ENCODE data around the gene ARID3A.

Gene ARID3A

DNA sequence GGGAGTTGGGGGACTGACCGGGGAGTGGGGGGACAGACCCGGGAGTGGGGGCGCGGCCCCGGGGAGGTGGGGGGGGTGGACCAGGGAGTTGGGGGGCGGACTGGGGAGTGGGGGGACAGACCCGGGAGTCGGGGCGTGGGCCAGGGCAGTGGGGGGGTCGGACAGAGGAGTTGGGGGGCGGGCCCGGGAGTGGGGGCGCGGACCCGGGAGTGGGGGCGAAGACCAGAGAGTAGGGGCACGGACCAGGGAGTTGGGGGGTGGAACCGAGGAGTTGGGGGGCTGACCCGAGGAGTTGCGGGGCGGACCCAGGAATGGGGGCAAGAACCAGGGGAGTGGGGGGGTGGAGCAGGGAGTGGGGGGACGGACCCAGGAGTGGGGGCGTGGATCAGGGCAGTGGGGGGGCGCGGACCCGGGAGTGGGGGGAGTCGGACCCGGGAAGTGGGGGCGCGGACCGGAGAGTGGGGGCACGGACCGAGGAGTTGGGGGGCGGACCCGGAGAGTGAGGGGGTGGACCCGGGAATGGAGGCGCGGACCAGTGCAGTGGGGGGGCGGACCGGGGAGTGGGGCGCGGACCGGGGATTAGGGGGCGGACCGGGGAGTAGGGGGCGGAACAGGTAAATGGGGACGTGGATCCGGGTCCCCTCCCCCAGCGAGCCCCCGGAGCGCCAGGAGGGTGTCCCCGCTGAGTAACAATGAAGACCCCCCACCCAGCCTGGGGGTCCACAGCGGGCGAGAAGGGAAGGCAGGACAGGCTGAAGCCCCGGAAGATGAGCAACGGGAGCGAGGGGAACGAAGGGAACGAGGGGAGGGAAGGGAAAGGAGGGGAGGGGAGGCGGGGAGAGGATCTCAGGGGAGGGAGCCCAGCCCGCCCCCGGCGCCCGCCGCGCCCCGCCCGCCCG, 13.4 kb upstream of the ARID3A start:
- no peak for DNase-seq

DNA sequence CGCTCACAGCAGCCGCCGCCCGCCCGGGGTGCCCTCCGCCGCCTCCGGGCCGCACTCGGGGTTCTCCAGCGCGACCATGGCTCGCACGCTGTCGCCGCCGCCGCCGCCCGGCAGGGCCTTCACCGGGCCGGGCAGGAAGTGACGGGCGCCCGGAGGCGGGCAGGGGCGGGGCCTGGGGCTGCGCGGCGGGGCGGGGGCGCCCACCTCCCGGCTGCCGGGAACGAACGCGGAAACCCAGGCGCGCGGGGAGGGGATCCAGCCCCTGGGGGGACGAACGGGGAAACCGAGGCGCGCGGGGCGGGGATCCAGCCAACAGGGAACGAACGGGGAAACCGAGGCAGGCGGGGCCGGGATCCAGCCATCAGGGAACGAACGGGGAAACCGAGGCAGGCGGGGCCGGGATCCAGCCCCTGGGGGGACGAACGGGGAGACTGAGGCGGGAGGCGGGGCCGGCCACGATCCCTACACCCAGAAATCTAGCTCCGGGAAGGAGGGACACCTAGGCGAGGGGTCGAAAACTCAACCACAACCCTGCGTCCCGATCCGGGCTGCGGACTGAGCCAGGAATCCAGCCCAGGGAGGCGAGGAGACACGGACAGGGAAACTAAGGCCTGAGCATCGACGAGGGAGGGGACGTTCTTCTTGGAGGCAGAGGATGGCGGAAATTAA, 12.6 kb upstream of the ARID3A start, which contains the start of gene R3HDM4:
TSS of gene R3HDM4 (minus strand) at position 140 of the 669 bp plus-strand sequence. CDS start at position 78, 62 bp downstream.
- peak; percentile 53 for DNase-seq

DNA sequence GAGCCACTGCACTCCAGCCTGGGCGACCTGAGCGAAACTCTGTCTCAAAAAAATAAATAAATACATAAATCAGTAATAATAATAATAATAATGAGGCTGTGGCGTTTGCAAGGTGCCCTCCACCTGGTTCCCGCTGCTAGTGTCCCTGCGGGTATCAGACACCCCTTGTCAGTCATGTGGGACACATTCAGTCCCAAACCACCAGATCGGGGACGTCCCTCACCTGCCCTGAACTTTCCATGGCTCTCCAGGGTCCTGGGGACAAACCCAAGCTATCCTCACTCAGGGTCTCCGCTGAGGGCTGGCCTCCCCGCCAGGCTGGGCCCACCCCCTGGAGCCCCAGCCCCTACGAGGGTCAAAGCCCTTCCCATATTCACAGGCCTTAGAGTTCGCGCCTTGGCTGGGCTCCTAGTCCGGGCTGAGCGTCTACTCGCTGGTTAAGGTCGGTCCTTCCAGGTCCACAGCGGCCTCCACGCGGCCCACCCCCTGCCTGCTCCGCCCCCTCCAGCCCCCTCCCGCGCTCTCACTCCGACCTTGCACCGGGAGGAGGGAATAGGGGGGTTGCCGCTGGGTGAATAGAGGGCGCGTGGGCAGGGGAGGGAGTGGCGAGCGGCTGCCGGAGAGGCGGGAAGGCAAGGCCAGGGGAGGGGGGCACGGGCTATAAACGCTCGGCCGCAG, 9.1 kb upstream of the ARID3A start:
- no peak for DNase-seq

DNA sequence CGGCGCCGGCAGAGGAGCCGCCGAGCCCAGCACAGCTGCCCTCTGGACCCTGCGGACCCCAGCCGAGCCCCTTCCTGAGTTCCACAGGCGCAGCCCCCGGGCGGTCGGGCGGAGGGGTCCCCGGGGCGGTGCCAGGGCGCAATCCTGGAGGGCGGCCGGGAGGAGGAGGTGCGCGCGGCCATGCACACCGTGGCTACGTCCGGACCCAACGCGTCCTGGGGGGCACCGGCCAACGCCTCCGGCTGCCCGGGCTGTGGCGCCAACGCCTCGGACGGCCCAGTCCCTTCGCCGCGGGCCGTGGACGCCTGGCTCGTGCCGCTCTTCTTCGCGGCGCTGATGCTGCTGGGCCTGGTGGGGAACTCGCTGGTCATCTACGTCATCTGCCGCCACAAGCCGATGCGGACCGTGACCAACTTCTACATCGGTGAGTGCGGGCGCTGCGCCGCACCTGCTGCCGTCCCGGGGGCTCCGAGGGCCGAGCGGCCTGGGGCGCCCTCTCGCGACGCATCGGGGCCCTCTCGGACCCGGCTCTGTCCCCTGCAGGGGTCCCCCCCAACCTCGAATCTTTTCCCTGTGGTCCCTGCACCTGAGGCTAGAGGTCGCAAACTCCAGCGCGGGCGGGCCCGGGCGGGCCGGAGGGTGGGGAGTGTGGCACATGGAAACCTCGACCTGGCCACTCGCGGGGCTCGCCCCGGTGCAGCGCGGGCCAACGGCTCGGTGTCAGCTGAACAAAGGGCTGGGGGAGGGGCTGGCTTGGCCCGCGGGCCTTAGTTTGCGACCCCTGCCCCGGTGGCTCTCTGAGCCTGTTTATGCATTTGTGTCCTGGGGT, 8.3 kb upstream of the ARID3A start, which contains the start of gene KISS1R:
TSS of gene KISS1R (plus strand) at position 11 of the 829 bp plus-strand sequence. CDS start at position 181, 170 bp downstream.
- no peak for DNase-seq

DNA sequence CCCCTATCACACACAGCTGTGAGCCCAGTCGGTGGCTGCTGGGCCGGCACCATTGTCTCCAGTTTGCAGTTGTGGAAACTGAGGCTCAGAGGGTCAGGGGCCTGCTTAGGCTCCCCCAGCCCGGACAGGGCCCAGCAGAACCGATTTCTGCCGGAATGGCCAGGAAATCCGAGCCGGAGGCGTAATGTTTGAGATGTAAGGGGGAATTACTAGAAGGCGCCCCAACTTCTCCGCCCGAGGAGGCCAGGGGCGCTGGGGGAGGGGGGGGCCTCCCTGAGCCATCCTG, 7.7 kb upstream of the ARID3A start:
- no peak for DNase-seq

DNA sequence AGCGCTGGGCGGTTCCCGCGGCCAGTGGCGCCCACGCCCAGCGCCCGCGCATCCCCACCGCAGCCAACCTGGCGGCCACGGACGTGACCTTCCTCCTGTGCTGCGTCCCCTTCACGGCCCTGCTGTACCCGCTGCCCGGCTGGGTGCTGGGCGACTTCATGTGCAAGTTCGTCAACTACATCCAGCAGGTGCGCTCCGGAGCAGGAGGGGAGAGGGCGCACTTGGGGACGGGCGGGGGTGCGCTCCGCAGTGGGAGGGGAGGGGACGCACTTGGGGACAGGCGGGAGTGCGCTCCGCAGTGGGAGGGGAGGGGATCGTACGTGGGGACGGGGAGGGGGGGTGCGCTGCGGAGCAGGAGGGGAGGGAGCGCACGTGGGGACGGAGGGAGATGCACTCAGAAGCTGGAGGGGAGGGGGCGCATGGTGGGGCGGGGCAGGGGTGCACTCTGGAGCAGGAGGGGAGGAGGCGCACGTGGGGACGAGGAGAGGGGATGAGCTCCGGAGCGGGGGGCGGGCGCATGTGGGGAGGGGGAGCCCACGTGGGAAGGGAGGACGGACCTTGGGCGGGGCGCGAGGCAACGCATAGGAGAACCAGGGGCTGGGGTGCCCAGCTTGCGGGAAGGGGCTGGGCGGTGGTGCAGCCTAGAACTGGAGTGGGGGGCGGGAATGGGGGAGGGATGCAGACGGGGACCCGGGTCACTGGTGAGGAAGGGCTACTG, 7.2 kb upstream of the ARID3A start:
- no peak for DNase-seq

DNA sequence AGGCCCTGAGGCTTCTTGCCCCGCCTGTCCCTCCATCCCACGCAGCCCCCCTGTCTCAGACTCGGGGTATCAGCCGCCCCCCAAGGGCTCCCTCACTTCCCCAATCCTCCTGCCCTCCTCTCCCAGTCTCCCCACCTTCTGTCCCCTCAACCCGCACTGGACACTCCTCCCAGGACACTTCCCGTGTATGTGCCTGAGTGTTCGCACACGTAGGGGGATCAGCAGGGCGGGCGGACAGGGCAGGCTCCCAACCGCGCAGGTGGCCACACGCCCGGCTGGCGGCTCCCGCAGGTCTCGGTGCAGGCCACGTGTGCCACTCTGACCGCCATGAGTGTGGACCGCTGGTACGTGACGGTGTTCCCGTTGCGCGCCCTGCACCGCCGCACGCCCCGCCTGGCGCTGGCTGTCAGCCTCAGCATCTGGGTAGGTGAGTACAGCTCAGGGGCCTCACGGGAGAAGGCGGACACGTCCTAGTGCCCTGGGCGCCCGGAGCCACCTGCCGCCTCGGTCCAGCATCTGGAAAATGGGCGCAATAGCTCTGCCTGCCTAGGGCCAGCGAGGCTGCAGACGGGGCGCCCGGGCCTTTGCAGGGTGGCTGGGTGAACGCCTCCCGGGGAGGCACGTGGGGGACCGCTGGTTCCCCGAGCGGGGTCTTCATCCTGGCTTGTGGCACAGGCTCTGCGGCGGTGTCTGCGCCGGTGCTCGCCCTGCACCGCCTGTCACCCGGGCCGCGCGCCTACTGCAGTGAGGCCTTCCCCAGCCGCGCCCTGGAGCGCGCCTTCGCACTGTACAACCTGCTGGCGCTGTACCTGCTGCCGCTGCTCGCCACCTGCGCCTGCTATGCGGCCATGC, 6.4 kb upstream of the ARID3A start:
- no peak for DNase-seq

DNA sequence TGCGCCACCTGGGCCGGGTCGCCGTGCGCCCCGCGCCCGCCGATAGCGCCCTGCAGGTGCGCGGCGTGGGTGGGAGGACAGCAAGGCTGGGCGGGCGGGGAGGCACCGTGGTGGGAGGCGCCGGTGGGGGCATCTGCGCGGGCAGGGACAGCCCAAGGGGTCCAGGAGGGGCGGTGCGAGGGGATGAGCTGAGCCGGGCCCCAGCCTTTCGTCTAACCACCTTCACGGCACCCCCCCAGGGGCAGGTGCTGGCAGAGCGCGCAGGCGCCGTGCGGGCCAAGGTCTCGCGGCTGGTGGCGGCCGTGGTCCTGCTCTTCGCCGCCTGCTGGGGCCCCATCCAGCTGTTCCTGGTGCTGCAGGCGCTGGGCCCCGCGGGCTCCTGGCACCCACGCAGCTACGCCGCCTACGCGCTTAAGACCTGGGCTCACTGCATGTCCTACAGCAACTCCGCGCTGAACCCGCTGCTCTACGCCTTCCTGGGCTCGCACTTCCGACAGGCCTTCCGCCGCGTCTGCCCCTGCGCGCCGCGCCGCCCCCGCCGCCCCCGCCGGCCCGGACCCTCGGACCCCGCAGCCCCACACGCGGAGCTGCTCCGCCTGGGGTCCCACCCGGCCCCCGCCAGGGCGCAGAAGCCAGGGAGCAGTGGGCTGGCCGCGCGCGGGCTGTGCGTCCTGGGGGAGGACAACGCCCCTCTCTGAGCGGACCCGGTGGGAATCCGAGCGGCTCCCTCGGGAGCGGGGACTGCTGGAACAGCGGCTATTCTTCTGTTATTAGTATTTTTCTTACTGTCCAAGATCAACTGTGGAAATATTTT, 5.6 kb upstream of the ARID3A start:
- DNase-seq: no peak

DNA sequence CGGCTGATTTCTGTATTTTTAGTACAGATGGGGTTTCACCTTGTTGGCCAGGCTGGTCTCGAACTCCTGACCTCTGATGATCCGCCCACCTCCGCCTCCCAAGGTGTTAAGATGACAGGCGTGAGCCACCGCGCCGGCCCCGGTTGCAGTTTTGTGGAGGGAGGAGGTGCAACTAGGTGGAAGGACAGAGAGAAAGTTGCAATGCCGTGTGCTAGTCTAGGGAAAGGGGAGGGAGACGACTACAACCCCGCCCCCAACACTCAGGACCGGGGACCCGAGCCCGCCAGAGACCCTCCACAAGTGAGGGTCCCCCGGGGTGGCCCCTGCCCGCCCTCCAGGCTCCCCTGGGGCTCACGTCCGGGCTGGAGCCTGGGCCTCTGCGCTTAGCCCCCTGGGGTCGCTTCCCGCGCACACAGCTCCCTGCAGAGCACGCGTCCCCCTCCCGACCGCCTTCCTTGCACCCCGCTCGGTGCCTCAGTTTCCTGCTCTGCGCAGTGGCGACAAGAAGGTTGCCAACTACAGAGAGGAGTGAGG, 1.2 kb upstream of the ARID3A start:
- DNase-seq: no peak

DNA sequence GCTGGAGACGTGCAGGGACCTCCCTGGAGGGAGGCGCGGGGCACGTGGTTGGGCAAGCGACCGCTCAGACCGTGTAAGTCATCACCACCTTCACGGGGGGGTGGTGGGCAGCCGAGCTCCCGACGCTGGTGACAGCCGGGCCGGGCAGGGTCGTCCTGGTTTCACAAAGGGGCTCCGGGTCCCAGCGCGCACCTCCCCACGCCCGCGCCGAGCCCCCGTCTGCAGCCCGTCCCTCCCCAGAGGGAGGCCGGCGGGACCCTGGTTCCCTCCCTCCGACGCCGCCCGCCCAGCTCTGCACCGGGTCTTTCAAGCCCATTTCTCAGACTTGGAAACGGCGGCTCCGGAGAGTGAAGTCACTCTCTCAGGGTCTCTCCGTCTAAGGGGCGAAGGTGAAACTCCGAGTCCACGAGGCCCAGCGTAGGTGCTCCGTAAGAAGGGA, 729 bp upstream of the ARID3A start:
- no peak for DNase-seq

DNA sequence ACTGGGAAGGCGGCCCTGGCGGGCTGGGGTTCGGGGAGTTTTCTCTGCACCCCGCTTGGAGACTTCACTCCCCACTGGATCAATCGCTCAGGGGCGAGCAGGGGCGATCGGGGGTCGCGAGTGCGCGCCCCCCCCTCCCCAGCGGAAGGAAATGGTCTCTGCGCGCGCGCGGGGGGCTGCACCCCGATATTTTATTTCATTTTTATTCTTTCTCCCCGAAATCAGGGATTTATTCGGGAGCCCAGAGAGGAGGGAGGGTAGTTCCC, 421 bp downstream of the ARID3A start:
- no peak for DNase-seq

DNA sequence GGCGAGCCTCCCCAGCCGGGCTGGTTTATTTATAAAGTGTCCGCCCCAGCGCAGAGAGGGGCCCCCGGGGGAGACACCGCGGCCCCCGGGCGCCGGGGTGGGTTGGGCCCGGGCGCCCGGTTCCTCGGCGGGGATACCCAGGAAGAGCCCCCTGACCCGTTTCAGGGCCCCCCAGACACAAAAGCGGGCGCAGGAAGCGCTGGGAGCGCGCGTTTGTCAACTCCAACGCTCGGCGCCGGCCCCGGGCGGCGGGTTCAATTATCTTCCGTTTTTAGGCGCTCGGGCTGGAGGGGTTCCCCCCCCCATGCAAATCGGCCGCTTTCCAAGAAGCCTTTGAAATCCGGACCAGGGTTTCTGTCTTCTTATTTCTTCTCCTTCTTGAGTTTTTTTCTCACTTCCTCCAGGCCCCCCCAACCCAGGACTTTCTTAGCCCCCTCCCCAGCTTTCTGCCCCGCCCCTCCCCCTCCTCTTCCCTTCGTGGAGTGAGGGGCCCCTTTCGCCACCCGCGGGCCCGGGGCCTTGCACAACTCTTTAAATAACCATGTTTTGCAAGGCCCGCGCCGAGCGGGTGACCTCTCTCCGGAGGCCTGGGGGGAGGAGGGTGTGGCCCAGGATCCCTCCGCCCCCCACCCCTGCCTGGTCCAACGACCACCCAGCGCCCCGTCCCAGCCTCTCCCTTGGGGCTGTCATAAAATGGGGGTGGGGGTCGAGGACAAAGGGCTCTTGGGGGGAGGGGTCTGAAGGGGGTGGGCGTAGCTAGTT, 935 bp downstream of the ARID3A start:
- DNase-seq: no peak

DNA sequence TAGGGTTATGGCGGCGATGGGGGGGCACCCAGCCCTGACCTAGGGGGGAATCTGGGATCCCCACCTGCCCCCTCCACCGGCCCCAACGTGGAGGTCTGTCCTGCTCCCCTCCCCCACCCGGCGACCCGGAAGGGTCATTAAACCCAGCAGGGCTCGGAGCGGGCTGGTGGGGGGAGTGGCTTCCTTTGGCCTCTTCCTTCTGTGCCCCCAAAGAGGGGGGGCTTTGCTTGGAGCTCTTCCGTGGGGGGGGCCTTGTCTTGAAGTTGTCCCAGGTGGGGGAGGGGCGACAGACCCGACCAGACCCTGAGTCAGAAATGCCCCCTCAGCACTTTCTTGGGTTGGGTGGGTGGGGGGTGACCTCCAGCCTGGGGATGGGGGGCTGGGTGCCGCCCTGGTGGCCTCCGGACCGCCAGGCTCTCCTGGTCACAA, 1.5 kb downstream of the ARID3A start:
- DNase-seq: no peak

DNA sequence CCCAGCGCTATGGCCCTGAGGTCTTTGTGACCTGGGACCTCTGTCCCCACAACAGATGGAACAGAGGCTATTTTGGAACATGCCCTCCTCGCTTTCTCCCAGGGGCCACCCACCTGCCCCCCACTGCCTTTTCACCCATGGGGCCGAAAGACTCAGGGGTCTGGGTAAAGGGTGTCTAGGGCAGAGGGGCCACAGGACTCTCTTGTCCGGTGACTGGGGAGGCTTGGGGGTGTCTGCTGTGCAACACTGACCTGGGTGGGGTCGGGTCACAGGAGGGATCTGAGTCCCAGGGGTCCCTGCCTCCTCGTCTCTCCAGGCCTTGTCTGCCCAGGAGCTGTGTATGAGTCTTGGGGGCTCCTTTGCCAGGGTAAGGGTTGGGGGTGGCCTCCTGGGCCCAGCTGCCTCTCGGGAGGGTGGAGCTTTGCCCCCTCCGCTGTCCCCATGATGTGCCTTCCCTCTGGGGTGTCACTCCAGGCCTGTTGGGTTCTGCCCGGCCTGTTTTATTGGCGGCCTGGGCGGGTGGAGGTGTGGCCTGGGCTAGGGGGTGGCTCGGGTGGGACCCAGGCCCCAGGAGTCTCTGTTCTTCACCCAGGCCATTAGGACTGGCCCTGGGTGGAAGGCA, 2.1 kb downstream of the ARID3A start:
- DNase-seq: no peak

DNA sequence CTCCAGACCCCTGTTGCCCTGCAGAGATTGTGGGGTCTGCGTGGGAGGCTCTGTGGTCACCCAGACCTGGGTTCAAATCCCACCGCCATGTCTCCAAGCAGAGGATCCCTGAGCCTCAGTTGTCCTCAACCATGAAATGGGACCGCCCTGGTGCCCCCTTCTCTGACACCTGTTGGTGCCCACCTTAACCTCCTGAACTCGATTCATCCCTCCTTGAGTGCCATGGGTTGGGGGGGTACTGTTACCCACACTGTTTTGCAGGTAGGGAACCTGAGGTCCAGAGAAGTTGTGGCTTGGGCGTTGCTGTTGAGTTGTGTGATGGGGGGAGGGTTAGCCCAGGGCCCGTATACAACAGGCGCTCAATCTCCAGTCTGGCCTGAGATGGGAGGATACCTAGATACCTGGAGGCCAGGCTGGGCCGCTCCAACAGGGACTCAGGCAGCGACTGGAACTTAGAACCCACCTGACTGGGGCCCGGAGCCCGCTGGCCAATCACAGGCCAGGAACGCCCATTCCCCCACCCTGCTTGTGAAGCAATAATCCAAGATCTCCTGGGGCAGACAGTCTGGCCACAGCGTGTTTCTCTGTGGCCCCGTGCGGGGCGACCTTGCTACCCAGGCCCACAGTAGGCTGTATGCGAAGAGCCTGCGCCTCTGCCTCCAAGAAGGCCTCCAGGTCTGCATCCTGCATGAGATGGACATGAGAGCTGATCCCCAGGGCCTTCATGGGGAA, 2.8 kb downstream of the ARID3A start:
- DNase-seq: no peak

DNA sequence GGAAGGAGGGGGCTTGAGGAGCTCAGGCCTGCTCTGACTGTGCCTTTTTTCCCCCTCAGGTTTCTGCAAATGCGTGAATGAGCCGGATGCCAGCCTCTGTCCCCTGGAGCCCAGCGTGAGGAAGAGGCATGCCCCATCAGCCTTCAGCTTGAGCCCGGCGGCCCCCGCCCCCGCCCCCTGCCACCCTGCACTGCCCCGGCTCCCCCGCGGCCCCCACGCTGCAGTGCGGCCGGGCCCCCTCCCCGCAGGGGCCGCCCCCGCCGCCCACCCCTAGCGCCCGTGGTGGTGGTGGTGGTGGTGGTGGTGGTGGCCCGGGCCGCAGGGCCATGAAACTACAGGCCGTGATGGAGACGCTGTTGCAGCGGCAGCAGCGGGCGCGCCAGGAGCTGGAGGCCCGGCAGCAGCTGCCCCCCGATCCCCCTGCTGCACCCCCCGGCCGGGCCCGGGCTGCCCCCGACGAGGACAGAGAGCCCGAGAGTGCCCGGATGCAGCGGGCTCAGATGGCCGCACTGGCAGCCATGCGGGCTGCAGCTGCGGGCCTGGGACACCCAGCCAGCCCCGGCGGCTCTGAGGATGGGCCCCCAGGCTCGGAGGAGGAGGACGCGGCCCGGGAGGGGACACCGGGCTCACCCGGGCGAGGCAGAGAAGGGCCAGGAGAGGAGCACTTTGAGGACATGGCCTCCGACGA, 3.5 kb downstream of the ARID3A start:
- no peak for DNase-seq

DNA sequence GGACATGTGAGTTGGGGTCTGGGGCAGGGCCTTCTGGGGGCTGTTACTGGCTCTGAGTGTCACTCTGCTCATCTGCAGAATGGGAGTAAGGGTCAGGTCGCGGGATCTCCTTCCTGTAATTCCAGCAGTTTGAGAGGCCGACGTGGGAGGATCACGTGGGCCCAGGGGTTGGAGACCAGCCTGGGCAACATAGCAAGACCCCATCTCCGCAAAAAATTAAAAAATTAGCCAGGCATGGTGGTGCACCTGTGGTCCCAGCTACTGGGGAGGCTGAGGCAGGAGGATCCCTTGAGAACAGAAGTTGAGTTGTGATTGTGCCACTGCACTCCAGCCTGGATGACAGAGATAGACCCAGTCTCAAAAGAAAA, 4.0 kb downstream of the ARID3A start:
- DNase-seq: no peak

Data from fibroblast of upper back skin (primary cell).